ENCODE measurements around the gene APOM. TPM values are rescaled to one million over a fixed set of nuclear protein-coding genes. Genes with fewer than 3 reads are reported as not detected.

Gene APOM
- total RNA-seq, 1 donor from 2014 or later = 0.53 TPM

DNA sequence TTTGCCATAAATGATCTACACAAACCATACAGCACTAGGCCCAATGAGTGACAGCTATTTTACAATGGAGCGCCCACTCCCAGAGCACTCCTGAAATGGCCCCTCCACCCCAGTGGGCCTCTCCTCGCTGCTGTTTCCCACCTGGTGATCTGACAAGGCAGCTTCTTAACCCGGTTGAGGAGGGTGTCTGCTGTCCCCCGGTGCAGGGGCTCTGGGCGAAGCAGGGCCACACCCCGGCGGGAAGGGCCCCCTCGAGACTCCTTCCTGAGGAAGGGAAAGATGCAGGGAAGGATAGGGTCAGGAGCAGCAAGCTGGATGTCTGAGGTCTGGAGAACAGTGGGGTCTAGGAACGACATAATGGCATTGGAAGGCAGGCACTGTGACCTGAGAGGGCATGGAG, 37.2 kb downstream of the APOM start:
- intact Hi-C loops (cut with DNase I) = no loop called here
- no peak for DNase-seq (ENCODE audit: low spot score)
- no peak for ATAC-seq

DNA sequence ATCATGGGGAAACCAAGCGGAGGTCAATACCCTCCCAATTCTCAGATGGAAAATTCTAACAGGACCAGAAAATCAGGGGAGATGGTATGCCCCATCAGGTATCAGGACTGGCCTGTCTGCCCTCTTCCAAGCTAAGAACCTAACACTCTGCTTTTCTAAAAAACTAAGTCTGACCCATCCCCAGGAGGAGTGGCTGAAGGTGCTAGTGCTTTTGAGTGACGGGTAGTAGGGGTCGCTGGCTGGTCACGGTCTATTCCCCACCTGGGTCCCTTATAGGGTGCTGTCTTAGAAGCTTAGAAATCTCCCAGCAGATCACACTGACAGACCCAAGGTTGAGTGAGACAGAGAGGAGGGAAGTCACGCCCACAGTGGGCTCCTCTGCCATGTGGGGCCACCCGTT, 37.8 kb downstream of the APOM start:
- DNase-seq (ENCODE audit: low spot score) (no peak), ATAC-seq (no peak)
- intact Hi-C loops (cut with DNase I) = no loop called here

DNA sequence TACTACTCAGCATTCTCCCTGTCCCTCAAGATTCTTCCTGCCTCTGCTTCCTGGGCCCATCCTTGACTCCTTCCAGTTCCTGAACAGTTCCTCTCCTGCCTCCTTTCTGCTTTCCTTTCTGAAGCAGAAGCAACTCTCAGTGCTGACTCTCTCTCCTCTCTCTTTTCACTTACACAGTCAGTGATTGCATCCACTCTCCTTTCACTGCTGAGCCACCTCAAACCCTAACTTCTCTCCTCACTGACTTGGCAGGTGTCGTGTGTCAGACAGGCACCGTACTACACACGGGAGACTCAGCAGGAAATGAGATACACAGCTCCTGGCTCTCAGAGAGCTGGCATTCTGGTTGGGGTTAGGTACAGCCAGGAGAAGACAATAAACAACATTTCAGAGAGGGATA, 41.9 kb downstream of the APOM start:
- no peak for ATAC-seq
- intact Hi-C loops (cut with DNase I) = no loop called here
- DNase-seq (ENCODE audit: low spot score) = no peak

DNA sequence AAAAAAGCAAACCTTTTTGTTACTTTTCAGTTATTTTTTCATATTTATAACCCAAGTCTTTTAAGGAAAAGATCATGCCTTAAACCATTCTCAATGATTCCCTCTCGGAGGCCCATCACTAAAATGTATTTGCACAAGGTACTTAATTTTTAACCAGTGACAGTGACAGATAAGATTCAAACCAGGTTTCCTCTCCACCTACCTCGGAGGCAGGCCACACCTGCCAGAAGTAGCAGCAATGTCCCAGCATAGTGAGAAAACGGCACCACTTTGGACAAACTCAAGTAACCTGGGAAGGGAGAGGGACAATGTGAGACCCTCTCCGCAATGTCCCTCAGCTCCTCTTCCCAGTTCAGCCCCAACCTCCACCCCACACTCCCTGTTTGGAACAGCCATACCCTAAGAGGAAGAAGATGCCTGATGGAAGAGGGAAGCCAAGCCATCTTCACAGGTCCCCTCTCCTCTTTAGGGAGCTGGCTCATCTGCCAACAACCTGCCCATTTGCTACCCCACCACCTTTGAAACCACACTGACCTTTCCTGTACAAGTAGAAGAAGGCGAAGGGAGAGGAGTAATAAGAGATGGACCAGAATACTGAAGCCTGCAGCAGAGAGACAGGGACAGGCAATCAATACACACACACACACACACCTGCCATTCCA, 45.2 kb downstream of the APOM start:
- ATAC-seq (no peak), DNase-seq (ENCODE audit: low spot score) (no peak)
- intact Hi-C loops (cut with DNase I) = no loop called here

- peak; percentile 1 for ATAC-seq
- intact Hi-C loops (cut with DNase I) = no loop called here
These were observed 46.1 kb downstream of the APOM start for GRCh38 chr6:31701666-31702404.

GRCh38 chr6:31702405-31702818, 46.7 kb downstream of the APOM start:
- DNase-seq (ENCODE audit: low spot score) (no peak), ATAC-seq (peak; percentile 11)
- intact Hi-C loops (cut with DNase I) = no loop called here

More at GRCh38 chr6:31701666-31702404, 46.1 kb downstream of the APOM start:
- DNase-seq (ENCODE audit: low spot score) = no peak

DNA sequence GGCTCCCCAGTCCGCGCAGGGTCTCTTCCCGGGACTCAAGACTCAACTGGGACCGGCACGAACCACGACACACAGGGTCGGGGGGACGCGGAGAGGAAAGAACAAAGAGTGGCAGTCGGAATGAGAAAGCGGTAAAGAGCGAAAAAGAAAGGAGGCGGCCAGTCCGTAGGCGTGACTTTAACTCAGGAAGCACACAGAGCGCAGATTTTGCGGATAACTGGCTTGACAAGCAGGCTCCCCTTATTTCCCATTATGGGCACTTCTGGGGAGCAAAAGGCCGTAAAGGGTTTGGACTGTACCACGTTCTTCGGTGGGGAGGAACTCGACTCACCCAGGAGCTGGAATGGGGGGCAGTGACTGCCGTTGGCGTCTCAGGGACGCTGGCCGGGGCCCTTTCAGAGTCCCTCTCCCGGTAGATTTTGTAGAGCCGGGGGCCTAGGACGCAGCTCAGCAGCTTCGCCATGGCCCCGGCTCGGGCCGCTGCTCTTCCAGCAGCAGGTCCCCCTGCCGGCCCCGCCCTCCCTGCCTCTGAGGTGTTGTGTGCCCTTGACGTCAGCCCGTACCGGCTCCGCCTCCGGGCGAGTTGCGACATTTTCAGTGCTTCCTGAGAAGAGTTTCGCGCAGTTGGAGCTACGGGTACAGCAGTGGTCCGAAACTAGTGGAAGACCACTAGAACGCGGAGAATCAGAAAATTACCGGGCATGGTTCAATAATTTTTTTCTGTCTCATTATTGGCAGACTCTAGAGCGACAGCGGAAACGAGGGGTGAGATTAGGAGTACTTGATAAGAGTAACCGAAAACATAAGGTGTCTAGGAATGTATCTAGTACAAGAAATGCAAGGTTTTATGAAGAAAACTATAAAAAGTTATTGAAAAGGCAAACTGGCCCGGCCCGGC, 47.4 kb downstream of the APOM start, which contains the start of gene ABHD16A:
Gene ABHD16A, minus strand, starts transcription at position 506 of the 898 bp plus-strand sequence. Its CDS starts 43 bp downstream, at position 463.
- ATAC-seq = peak; percentile 99
- intact Hi-C loops (cut with DNase I) = no loop called here
- peak; percentile 99 for DNase-seq (ENCODE audit: low spot score)

- intact Hi-C loops (cut with DNase I) = no loop called here
- ATAC-seq (no peak), DNase-seq (ENCODE audit: low spot score) (no peak)
These were observed 50.2 kb downstream of the APOM start for GRCh38 chr6:31705931-31706330.

DNA sequence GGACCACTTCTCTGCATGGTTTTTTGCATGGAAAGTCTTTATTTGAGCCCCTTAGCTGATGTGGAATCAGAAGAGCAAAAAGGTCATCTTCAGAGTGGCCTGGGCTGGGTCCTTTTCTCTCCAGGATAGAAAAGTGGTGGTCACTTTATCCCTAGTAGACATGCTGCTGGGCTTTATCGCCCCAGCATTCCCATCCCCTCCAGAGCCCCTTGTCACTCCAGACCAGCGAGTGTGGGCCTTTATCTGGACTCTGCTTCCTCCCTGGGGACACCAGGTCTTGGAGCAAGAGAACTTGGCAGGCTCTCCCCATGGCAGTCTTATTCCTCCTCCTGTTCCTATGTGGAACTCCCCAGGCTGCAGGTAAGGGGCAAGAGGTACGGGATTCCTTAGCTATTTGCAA, 50.9 kb downstream of the APOM start, which contains the start of gene LY6G6F:
Gene LY6G6F, plus strand, starts transcription at position 268 of the 400 bp plus-strand sequence. Its CDS starts 41 bp downstream, at position 309.
- DNase-seq (ENCODE audit: low spot score) (no peak), ATAC-seq (no peak)
- intact Hi-C loops (cut with DNase I) = no loop called here

DNA sequence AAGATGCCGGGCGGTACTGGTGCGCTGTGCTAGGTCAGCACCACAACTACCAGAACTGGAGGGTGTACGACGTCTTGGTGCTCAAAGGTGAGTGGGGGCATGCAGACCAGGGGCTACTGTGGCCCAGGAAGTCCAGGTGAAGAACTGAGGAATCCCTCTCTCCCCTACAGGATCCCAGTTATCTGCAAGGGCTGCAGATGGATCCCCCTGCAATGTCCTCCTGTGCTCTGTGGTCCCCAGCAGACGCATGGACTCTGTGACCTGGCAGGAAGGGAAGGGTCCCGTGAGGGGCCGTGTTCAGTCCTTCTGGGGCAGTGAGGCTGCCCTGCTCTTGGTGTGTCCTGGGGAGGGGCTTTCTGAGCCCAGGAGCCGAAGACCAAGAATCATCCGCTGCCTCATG, 52.0 kb downstream of the APOM start:
- DNase-seq (ENCODE audit: low spot score) (no peak), ATAC-seq (no peak)
- intact Hi-C loops (cut with DNase I) = no loop called here

Small RNA genes within 50 kb of the gene (microRNA-seq; reads per million reads assigned to microRNA genes)
- gene MIR4646 (2.5 reads per million), gene MIR6832 (not detected)

Other genes starting within 250 kb of the APOM start
- gene MICB, start 157.7 kb upstream of the APOM start, total RNA-seq = 2.9 TPM
- gene MCCD1, start 126.9 kb upstream of the APOM start, total RNA-seq = not detected
- gene DDX39B, start 113.9 kb upstream of the APOM start, total RNA-seq = 258 TPM
- 4.8 TPM for gene ATP6V1G2, start 109.3 kb upstream of the APOM start, total RNA-seq
- 23.0 TPM for gene NFKBIL1, start 108.3 kb upstream of the APOM start, total RNA-seq
- 0.27 TPM for gene LTA, start 83.6 kb upstream of the APOM start, total RNA-seq
- gene TNF, start 80.3 kb upstream of the APOM start, total RNA-seq = 0.40 TPM
- gene LTB, start 73.5 kb upstream of the APOM start, total RNA-seq = 4.0 TPM
- gene LST1, start 69.6 kb upstream of the APOM start, total RNA-seq = 17.7 TPM
- gene NCR3, start 62.9 kb upstream of the APOM start, total RNA-seq = 1.1 TPM
- 50.6 TPM for gene AIF1, start 40.7 kb upstream of the APOM start, total RNA-seq
- gene PRRC2A, start 35.2 kb upstream of the APOM start, total RNA-seq = 166 TPM
- 201 TPM for gene BAG6, start 3.2 kb upstream of the APOM start, total RNA-seq
- 14.5 TPM for gene C6orf47, start 4.9 kb downstream of the APOM start, total RNA-seq
- 16.7 TPM for gene GPANK1, start 9.1 kb downstream of the APOM start, total RNA-seq
- gene CSNK2B, start 10.2 kb downstream of the APOM start, total RNA-seq = 116 TPM
- 20.4 TPM for gene LY6G5B, start 14.1 kb downstream of the APOM start, total RNA-seq
- gene LY6G5C, start 25.2 kb downstream of the APOM start, total RNA-seq = 2.1 TPM
- 46.0 TPM for gene ABHD16A, start 47.4 kb downstream of the APOM start, total RNA-seq
- gene LY6G6F, start 51.0 kb downstream of the APOM start, total RNA-seq = not detected
- gene LY6G6D, start 59.5 kb downstream of the APOM start, total RNA-seq = not detected
- gene LY6G6C, start 65.9 kb downstream of the APOM start, total RNA-seq = 0.71 TPM
- 0.62 TPM for gene MPIG6B, start 67.5 kb downstream of the APOM start, total RNA-seq
- gene DDAH2, start 73.4 kb downstream of the APOM start, total RNA-seq = 124 TPM
- gene CLIC1, start 80.6 kb downstream of the APOM start, total RNA-seq = 239 TPM
- 21.2 TPM for gene MSH5, start 84.1 kb downstream of the APOM start, total RNA-seq
- 4.9 TPM for gene SAPCD1, start 106.8 kb downstream of the APOM start, total RNA-seq
- gene VWA7, start 121.4 kb downstream of the APOM start, total RNA-seq = 0.94 TPM
- gene VARS1, start 139.9 kb downstream of the APOM start, total RNA-seq = 42.3 TPM
- 30.1 TPM for gene LSM2, start 151.1 kb downstream of the APOM start, total RNA-seq
- gene HSPA1L, start 159.4 kb downstream of the APOM start, total RNA-seq = 2.8 TPM
- gene HSPA1A, start 159.6 kb downstream of the APOM start, total RNA-seq = 195 TPM
- gene HSPA1B, start 171.8 kb downstream of the APOM start, total RNA-seq = 181 TPM
- gene NEU1, start 206.9 kb downstream of the APOM start, total RNA-seq = 22.1 TPM
- gene SLC44A4, start 223.1 kb downstream of the APOM start, total RNA-seq = 2.1 TPM
- 49.4 TPM for gene EHMT2, start 241.8 kb downstream of the APOM start, total RNA-seq
- gene ZBTB12, start 246.2 kb downstream of the APOM start, total RNA-seq = 8.4 TPM

Data from sciatic nerve (tissue), 2 donors.